Endodermal cell (in vitro differentiated cells): ENCODE results near the gene ZSCAN29. TPM values are rescaled to one million over a fixed set of nuclear protein-coding genes. Genes with fewer than 3 reads are reported as not detected.

ENCODE experiments used
- DNase-seq: peaks from one replicate; pipeline ENCODE4 v3.0.0-alpha.2; 2017
- H3K27ac ChIP-seq: 2 replicates; pipeline ENCODE4 v1.5.1; 2013; ENCODE audit warnings: mild to moderate bottlenecking, low read depth, low read length, moderate library complexity
- H3K27me3 ChIP-seq: 2 replicates; pipeline ENCODE4 v1.6.1; 2013; ENCODE audit warnings: mild to moderate bottlenecking, low read length, moderate library complexity; ENCODE audit not compliant: insufficient read depth, control insufficient read depth, poor library complexity, severe bottlenecking
- H3K36me3 ChIP-seq: 2 replicates; pipeline ENCODE4 v1.7.0; 2013; ENCODE audit warnings: mild to moderate bottlenecking, low read length, moderate library complexity; ENCODE audit not compliant: control insufficient read depth, insufficient read depth
- H3K4me1 ChIP-seq: one replicate; pipeline ENCODE4 v1.7.0; 2013; ENCODE audit warnings: low read length; ENCODE audit not compliant: control insufficient read depth, insufficient read depth
- H3K4me3 ChIP-seq: 2 replicates; pipeline ENCODE4 v1.5.1; 2013; ENCODE audit warnings: mild to moderate bottlenecking, low read length, moderate library complexity
- H3K9ac ChIP-seq: 2 replicates; pipeline ENCODE4 v1.6.1; 2013; ENCODE audit warnings: mild to moderate bottlenecking, low read length, moderate library complexity; ENCODE audit not compliant: poor library complexity, severe bottlenecking; ENCODE audit errors: extremely low read depth
- H3K9me3 ChIP-seq: 2 replicates; pipeline ENCODE4 v1.6.1; 2013; ENCODE audit warnings: mild to moderate bottlenecking, low read length, moderate library complexity; ENCODE audit not compliant: control insufficient read depth
- H3K27ac Mint-ChIP-seq: 2 replicates; pipeline ENCODE4 v1.8.0; 2020; ENCODE audit warnings: mixed read lengths
- H3K27me3 Mint-ChIP-seq: 2 replicates; pipeline ENCODE4 v1.8.0; 2021; ENCODE audit warnings: mild to moderate bottlenecking, mixed read lengths; ENCODE audit not compliant: insufficient read depth
- H3K36me3 Mint-ChIP-seq: 2 replicates; pipeline ENCODE4 v1.8.0; 2020; ENCODE audit warnings: low read depth, mixed read lengths
- H3K4me1 Mint-ChIP-seq: 2 replicates; pipeline ENCODE4 v1.8.0; 2020; ENCODE audit warnings: mixed read lengths
- H3K4me3 Mint-ChIP-seq: 2 replicates; pipeline ENCODE4 v1.8.0; 2020; ENCODE audit warnings: mild to moderate bottlenecking, moderate library complexity, mixed read lengths
- H3K9me3 Mint-ChIP-seq: 2 replicates; pipeline ENCODE4 v1.8.0; 2020; ENCODE audit warnings: mild to moderate bottlenecking, mixed read lengths
- CTCF ChIP-seq: fragments of 200-600 bp; sonication (generic); conservative IDR thresholded peaks from 2 replicates; pipeline ENCODE4 v1.5.0; 2021; ENCODE audit warnings: antibody characterized with exemption, mild to moderate bottlenecking
- WGBS, 2 experiments: methylation state at CpG; one replicate each; pipeline versions ENCODE4 v1.1.5 to v1.1.7; 2013; ENCODE audit warnings: missing lambda C conversion rate in 2 of 2, mixed read lengths in 1 of 2; ENCODE audit not compliant: insufficient coverage in 1 of 2, insufficient read length in 1 of 2; 5-methylcytosine and 5-hydroxymethylcytosine counted together
- total RNA-seq, 2 donors: library from RNA; stranded (reverse); fragmentation: NEBNext Ultra II Directional in 1 of 2; extraction: Animal tissue kit (Norgen Biotek cat#: 25700) in 1 of 2; gene quantifications; 2 replicates in 1 of 2; 3 replicates in 1 of 2; pipeline ENCODE4 v1.2.1, GENCODE V29; 2021

Gene ZSCAN29
- total RNA-seq, 2 donors from 2014 or later, result 44.3 to 45.1 TPM

- Mint-ChIP-seq H3K27ac (peak overlapping the region; percentile 98), H3K4me1 (peaks cover 24% of the 10 kb centered on the region), H3K9me3 (no peaks in the 10 kb centered on the region), H3K4me3 (peak overlapping the region; percentile 91), H3K36me3 (peaks cover 13% of the 10 kb centered on the region), H3K27me3 (peaks cover 13% of the 10 kb centered on the region)
- Histone ChIP-seq H3K9me3 (no peaks in the 10 kb centered on the region), H3K4me3 (peak overlapping the region; percentile 92), H3K36me3 (peaks cover 17% of the 10 kb centered on the region), H3K4me1 (peaks cover 8% of the 10 kb centered on the region), H3K27me3 (peaks cover 11% of the 10 kb centered on the region), H3K9ac (peak overlapping the region; percentile 73), H3K27ac (peak overlapping the region; percentile 90)
- DNase-seq, result peak; percentile 70
- 21 to 23% methylated on average over 34 to 38 of the region's 38 CpGs for WGBS, 2 experiments
- TF ChIP-seq CTCF, result no peak
Measured at GRCh38 chr15:43329217-43329959, 41.5 kb downstream of the ZSCAN29 start.

GRCh38 chr15:43325039-43325684, 45.7 kb downstream of the ZSCAN29 start:
- 80 to 100% methylated on average over 3 to 6 of the region's 6 CpGs for WGBS, 2 experiments
- Histone ChIP-seq H3K4me3 (no peak overlapping the region), H3K9me3 (no peaks in the 10 kb centered on the region), H3K27ac (no peak overlapping the region), H3K9ac (no peak overlapping the region), H3K4me1 (peaks cover 8% of the 10 kb centered on the region), H3K27me3 (peaks cover 24% of the 10 kb centered on the region), H3K36me3 (peaks cover 10% of the 10 kb centered on the region)
- no peaks in the 10 kb centered on the region for H3K9me3 Mint-ChIP-seq
- peaks cover 8% of the 10 kb centered on the region for H3K4me1 Mint-ChIP-seq
- H3K27me3 Mint-ChIP-seq, result peaks cover 26% of the 10 kb centered on the region
- no peak overlapping the region for H3K27ac Mint-ChIP-seq
- H3K36me3 Mint-ChIP-seq, result peaks cover 8% of the 10 kb centered on the region
- H3K4me3 Mint-ChIP-seq, result no peak overlapping the region
- no peak for TF ChIP-seq CTCF
- DNase-seq, result no peak

- Histone ChIP-seq H3K36me3 (no peaks in the 10 kb centered on the region), H3K4me3 (no peak overlapping the region), H3K27me3 (peaks cover 13% of the 10 kb centered on the region), H3K9ac (no peak overlapping the region), H3K9me3 (no peaks in the 10 kb centered on the region), H3K4me1 (no peaks in the 10 kb centered on the region), H3K27ac (no peak overlapping the region)
- H3K4me3 Mint-ChIP-seq, result no peak overlapping the region
- DNase-seq, result no peak
- peaks cover 19% of the 10 kb centered on the region for H3K27me3 Mint-ChIP-seq
- H3K4me1 Mint-ChIP-seq, result no peaks in the 10 kb centered on the region
- no peaks in the 10 kb centered on the region for H3K36me3 Mint-ChIP-seq
- peak; percentile 52 for TF ChIP-seq CTCF
- no peak overlapping the region for H3K27ac Mint-ChIP-seq
- no peaks in the 10 kb centered on the region for H3K9me3 Mint-ChIP-seq
- 82 to 85% methylated on average over 3 to 4 of the region's 4 CpGs for WGBS, 2 experiments
Measured at GRCh38 chr15:43318990-43319771, 51.7 kb downstream of the ZSCAN29 start.
